ENCODE measurements around the gene CPVL.

CPVL gene

GRCh38 chr7:29179115-29179514 is 32.8 kb upstream of the CPVL start (continued):
- TF ChIP-seq, protein P1, sequence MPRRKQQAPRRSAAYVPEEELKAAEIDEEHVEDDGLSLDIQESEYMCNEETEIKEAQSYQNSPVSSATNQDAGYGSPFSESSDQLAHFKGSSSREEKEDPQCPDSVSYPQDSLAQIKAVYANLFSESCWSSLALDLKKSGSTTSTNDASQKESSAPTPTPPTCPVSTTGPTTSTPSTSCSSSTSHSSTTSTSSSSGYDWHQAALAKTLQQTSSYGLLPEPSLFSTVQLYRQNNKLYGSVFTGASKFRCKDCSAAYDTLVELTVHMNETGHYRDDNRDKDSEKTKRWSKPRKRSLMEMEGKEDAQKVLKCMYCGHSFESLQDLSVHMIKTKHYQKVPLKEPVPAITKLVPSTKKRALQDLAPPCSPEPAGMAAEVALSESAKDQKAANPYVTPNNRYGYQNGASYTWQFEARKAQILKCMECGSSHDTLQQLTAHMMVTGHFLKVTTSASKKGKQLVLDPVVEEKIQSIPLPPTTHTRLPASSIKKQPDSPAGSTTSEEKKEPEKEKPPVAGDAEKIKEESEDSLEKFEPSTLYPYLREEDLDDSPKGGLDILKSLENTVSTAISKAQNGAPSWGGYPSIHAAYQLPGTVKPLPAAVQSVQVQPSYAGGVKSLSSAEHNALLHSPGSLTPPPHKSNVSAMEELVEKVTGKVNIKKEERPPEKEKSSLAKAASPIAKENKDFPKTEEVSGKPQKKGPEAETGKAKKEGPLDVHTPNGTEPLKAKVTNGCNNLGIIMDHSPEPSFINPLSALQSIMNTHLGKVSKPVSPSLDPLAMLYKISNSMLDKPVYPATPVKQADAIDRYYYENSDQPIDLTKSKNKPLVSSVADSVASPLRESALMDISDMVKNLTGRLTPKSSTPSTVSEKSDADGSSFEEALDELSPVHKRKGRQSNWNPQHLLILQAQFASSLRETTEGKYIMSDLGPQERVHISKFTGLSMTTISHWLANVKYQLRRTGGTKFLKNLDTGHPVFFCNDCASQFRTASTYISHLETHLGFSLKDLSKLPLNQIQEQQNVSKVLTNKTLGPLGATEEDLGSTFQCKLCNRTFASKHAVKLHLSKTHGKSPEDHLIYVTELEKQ (tag by site-specific recombination; IDR thresholded peaks at IDR 0.05; ENCODE audit: borderline replicate concordance), result no peak
- TF ChIP-seq ZNF24 (tag by site-specific recombination; IDR thresholded peaks at IDR 0.05) (no peak), ZNF335 (tag by site-specific recombination; conservative IDR thresholded peaks at IDR 0.05) (no peak)
- TF ChIP-seq, protein P2, sequence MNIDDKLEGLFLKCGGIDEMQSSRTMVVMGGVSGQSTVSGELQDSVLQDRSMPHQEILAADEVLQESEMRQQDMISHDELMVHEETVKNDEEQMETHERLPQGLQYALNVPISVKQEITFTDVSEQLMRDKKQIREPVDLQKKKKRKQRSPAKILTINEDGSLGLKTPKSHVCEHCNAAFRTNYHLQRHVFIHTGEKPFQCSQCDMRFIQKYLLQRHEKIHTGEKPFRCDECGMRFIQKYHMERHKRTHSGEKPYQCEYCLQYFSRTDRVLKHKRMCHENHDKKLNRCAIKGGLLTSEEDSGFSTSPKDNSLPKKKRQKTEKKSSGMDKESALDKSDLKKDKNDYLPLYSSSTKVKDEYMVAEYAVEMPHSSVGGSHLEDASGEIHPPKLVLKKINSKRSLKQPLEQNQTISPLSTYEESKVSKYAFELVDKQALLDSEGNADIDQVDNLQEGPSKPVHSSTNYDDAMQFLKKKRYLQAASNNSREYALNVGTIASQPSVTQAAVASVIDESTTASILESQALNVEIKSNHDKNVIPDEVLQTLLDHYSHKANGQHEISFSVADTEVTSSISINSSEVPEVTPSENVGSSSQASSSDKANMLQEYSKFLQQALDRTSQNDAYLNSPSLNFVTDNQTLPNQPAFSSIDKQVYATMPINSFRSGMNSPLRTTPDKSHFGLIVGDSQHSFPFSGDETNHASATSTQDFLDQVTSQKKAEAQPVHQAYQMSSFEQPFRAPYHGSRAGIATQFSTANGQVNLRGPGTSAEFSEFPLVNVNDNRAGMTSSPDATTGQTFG (tag by site-specific recombination; IDR thresholded peaks at IDR 0.05; ENCODE audit: borderline replicate concordance), result no peak

GRCh38 chr7:29177963-29178600 is 31.7 kb upstream of the CPVL start:
- CTCF ChIA-PET, result interaction anchor here (0.7 to 3.5 kb wide), 4 partner anchors 10 to 215 kb away, joined by 3 to 21 read pairs (median 4); no protein-coding TSS in a partner anchor
- TF ChIP-seq, protein P1 (tag by site-specific recombination; IDR thresholded peaks at IDR 0.05; ENCODE audit: borderline replicate concordance), result no peak
- TF ChIP-seq ZNF585B (tag by site-specific recombination; IDR thresholded peaks at IDR 0.05) (no peak), ZNF623 (tag by site-specific recombination; IDR thresholded peaks at IDR 0.05) (no peak), ZIC2 (tag by site-specific recombination; IDR thresholded peaks at IDR 0.05) (no peak), ZNF660 (tag by site-specific recombination; IDR thresholded peaks at IDR 0.05) (no peak), ZNF518A (tag by site-specific recombination; conservative IDR thresholded peaks at IDR 0.05; ENCODE audit: low read depth) (no peak), ZNF645 (tag by site-specific recombination; IDR thresholded peaks at IDR 0.05) (no peak), ZFP69B (tag by site-specific recombination; IDR thresholded peaks at IDR 0.05) (no peak), KLF7 (tag by site-specific recombination; IDR thresholded peaks at IDR 0.05; ENCODE audit: borderline replicate concordance) (no peak), SP3 (tag by site-specific recombination; IDR thresholded peaks at IDR 0.05) (no peak)
- TF ChIP-seq, protein P3, sequence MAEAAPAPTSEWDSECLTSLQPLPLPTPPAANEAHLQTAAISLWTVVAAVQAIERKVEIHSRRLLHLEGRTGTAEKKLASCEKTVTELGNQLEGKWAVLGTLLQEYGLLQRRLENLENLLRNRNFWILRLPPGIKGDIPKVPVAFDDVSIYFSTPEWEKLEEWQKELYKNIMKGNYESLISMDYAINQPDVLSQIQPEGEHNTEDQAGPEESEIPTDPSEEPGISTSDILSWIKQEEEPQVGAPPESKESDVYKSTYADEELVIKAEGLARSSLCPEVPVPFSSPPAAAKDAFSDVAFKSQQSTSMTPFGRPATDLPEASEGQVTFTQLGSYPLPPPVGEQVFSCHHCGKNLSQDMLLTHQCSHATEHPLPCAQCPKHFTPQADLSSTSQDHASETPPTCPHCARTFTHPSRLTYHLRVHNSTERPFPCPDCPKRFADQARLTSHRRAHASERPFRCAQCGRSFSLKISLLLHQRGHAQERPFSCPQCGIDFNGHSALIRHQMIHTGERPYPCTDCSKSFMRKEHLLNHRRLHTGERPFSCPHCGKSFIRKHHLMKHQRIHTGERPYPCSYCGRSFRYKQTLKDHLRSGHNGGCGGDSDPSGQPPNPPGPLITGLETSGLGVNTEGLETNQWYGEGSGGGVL (tag by site-specific recombination; IDR thresholded peaks at IDR 0.05), result no peak

More at GRCh38 chr7:29177963-29178600, 31.7 kb upstream of the CPVL start:
- no peak overlapping the region for H3K27ac ChIP-seq (ENCODE audit: extremely low read depth, low read depth, low read length)
- no peaks in the 10 kb centered on the region for H3K9me3 ChIP-seq (ENCODE audit: control insufficient read depth, insufficient read depth, low read depth, low read length)
- H3K4me3 ChIP-seq (ENCODE audit: low read depth, low read length), result no peak overlapping the region
- H3K4me1 ChIP-seq (ENCODE audit: control insufficient read depth, insufficient read depth, low read length), result no peaks in the 10 kb centered on the region
- no peaks in the 10 kb centered on the region for H3K36me3 ChIP-seq (ENCODE audit: control insufficient read depth in 2 of 2, insufficient read depth in 1 of 2, low read length in 2 of 2)
- POLR2A ChIA-PET, result no interaction called here

Data from HEK293 (cell line).